NCI-H774 (cell line): ENCODE data around the gene DCAF4.

Experiments used
- DNase-seq: peaks from one replicate; lab custom pipeline; 2025; lab: John Stamatoyannopoulos, UW

Gene DCAF4

GRCh38 chr14:72926292-72927028 lies at the start of gene DCAF4:
TSS of gene DCAF4 (plus strand) at chr14:72926464. CDS start at chr14:72937979, 11,515 bp downstream.
- peak; percentile 86 for DNase-seq

- DNase-seq: no peak
Measured at GRCh38 chr14:72876710-72877063, 49.6 kb upstream of the DCAF4 start.

- no peak for DNase-seq
Measured at GRCh38 chr14:72878746-72879145, 47.5 kb upstream of the DCAF4 start.

GRCh38 chr14:72879431-72879830 lies 46.8 kb upstream of the DCAF4 start:
- no peak for DNase-seq

- DNase-seq: no peak
Measured at GRCh38 chr14:72880164-72880563, 46.1 kb upstream of the DCAF4 start.

- DNase-seq: no peak
Measured at GRCh38 chr14:72880820-72881219, 45.4 kb upstream of the DCAF4 start.

GRCh38 chr14:72881543-72881942 lies 44.7 kb upstream of the DCAF4 start:
- no peak for DNase-seq

- DNase-seq: no peak
Measured at GRCh38 chr14:72882047-72882446, 44.2 kb upstream of the DCAF4 start.

GRCh38 chr14:72882463-72882862 lies 43.8 kb upstream of the DCAF4 start:
- no peak for DNase-seq

GRCh38 chr14:72883109-72883508 lies 43.2 kb upstream of the DCAF4 start:
- no peak for DNase-seq

GRCh38 chr14:72883961-72884360 lies 42.3 kb upstream of the DCAF4 start:
- no peak for DNase-seq

GRCh38 chr14:72884386-72884785 lies 41.9 kb upstream of the DCAF4 start:
- DNase-seq: no peak

GRCh38 chr14:72887514-72887913 lies 38.8 kb upstream of the DCAF4 start:
- no peak for DNase-seq

GRCh38 chr14:72888192-72888591 lies 38.1 kb upstream of the DCAF4 start:
- DNase-seq: no peak

- no peak for DNase-seq
Measured at GRCh38 chr14:72888636-72889201, 37.5 kb upstream of the DCAF4 start.

- no peak for DNase-seq
Measured at GRCh38 chr14:72889366-72889765, 36.9 kb upstream of the DCAF4 start.

- DNase-seq: no peak
Measured at GRCh38 chr14:72891666-72892102, 34.6 kb upstream of the DCAF4 start.

GRCh38 chr14:72892103-72892878 lies 34.0 kb upstream of the DCAF4 start:
- no peak for DNase-seq

- no peak for DNase-seq
Measured at GRCh38 chr14:72892879-72893635, 33.2 kb upstream of the DCAF4 start.

GRCh38 chr14:72893636-72894322 lies 32.5 kb upstream of the DCAF4 start, which contains the start of gene DPF3:
TSS of gene DPF3 (minus strand) at chr14:72894101. CDS start at chr14:72894088, 13 bp downstream.
- peak; percentile 82 for DNase-seq

- no peak for DNase-seq
Measured at GRCh38 chr14:72894323-72894622, 32.0 kb upstream of the DCAF4 start.
